ENCODE data around the gene ADORA2B. TPM values are rescaled to one million over a fixed set of nuclear protein-coding genes. Genes with fewer than 3 reads are reported as not detected.

ADORA2B gene
- total and polyA plus RNA-seq, 2 of the 8 experiments (the other 6 are each of a cell fraction or from before 2014, with no cell fraction given): 2.6 to 8.2 TPM

GRCh38 chr17:15957206-15957605 is 12.3 kb downstream of the ADORA2B start:
- Histone ChIP-seq H2AFZ (ENCODE audit: low read length) (no peak overlapping the region), H2BK15ac (ENCODE audit: low read length) (peak overlapping the region; percentile 66; the same call in 1 of the 2 replicates), H3K27ac (ENCODE audit: low read depth, low read length) (no peak overlapping the region), H2BK12ac (ENCODE audit: low read depth, low read length) (peak overlapping the region; percentile 60; the same call in 1 of the 2 replicates), H4K8ac (ENCODE audit: extremely low read depth, insufficient read depth, low read length) (no peak overlapping the region), H3K9ac (replicated peaks in 1 of 4; ENCODE audit: extremely low read depth in 1 of 4, low read depth in 3 of 4, low read length in 3 of 4) (no peak overlapping the region), H3K4me1 (replicated peaks in 1 of 4; ENCODE audit: control insufficient read depth in 3 of 4, insufficient read depth in 4 of 4, low read length in 3 of 4) (peaks cover 0 to 6% (median 3%) of the 10 kb centered on the region in 4 experiments; a peak in 3 of 7 replicates), H3K23ac (ENCODE audit: insufficient read length) (no peak overlapping the region), H3K18ac (ENCODE audit: extremely low read depth, low read length) (no peak overlapping the region), H3K36me3 (ENCODE audit: control insufficient read depth in 2 of 4, insufficient read depth in 4 of 4, low read length in 3 of 4) (no peaks in the 10 kb centered on the region), H2AK5ac (ENCODE audit: low read depth, low read length) (peak overlapping the region; percentile 18; the same call in 1 of the 2 replicates), H3K14ac (ENCODE audit: insufficient read length) (no peak overlapping the region), H3K4ac (replicated peaks; ENCODE audit: insufficient read length, low read depth, low read length) (no peak overlapping the region), H3K9me3 (ENCODE audit: insufficient read depth in 2 of 2, low read depth in 1 of 2, low read length in 1 of 2) (no peaks in the 10 kb centered on the region), H3K4me2 (ENCODE audit: insufficient read depth in 1 of 2, low read depth in 2 of 2, low read length in 2 of 2) (no peak overlapping the region), H4K20me1 (replicated peaks in 1 of 2; ENCODE audit: control insufficient read depth in 1 of 2, insufficient read depth in 2 of 2, low read length in 2 of 2) (no peaks in the 10 kb centered on the region), H4K5ac (ENCODE audit: insufficient read length, low read depth, low read length) (no peak overlapping the region), H3K79me2 (ENCODE audit: control insufficient read depth in 1 of 2, insufficient read depth in 2 of 2, low read length in 2 of 2) (no peaks in the 10 kb centered on the region), H2BK120ac (replicated peaks; ENCODE audit: low read depth, low read length) (no peak overlapping the region), H4K91ac (replicated peaks; ENCODE audit: insufficient read length, low read length) (no peak overlapping the region), H3K27me3 (replicated peaks in 1 of 4; ENCODE audit: control insufficient read depth in 3 of 4, extremely low read depth in 1 of 4, insufficient read depth in 3 of 4, low read length in 3 of 4) (no peaks in the 10 kb centered on the region), H2BK5ac (ENCODE audit: low read depth, low read length) (no peak overlapping the region), H3K56ac (replicated peaks; ENCODE audit: insufficient read length, low read depth, low read length) (no peak overlapping the region), H2BK20ac (ENCODE audit: low read length) (peak overlapping the region; percentile 29; the same call in 1 of the 2 replicates), H3K23me2 (ENCODE audit: low read depth, low read length) (no peaks in the 10 kb centered on the region), H3K79me1 (ENCODE audit: low read depth, low read length) (no peaks in the 10 kb centered on the region), H3K4me3 (ENCODE audit: extremely low read depth in 1 of 4, insufficient read depth in 2 of 4, low read depth in 3 of 4, low read length in 4 of 4) (no peak overlapping the region)
- WGBS, 2 experiments (ENCODE audit: extremely low coverage in 1 of 2, insufficient coverage in 1 of 2, insufficient read length in 1 of 2, insufficient replicate concordance in 2 of 2, low coverage in 1 of 2, low lambda C conversion rate in 2 of 2, missing lambda C conversion rate in 1 of 2): 97% methylated on average over 6 of the region's 6 CpGs; no CpG with 5 or more reads in 1 of the 2 experiments
- no peak for DNase-seq (ENCODE audit: low read depth in 1 of 2, low spot score in 2 of 2)
- FAIRE-seq: no peak
- ChIA-PET POLR2A (ENCODE audit: partially characterized antibody) (interaction anchor here (1.4 to 2.4 kb wide), 2 partner anchors 9 to 18 kb away, joined by 3 to 12 read pairs; no protein-coding TSS in a partner anchor), CTCF (ENCODE audit: partially characterized antibody) (no interaction called here)
- TF ChIP-seq SRF (IDR thresholded peaks at IDR 0.05; ENCODE audit: low read depth, low read length) (no peak), PHF8 (conservative IDR thresholded peaks at IDR 0.05; ENCODE audit: low read depth, low read length) (no peak), TAF7 (optimal IDR thresholded peaks at IDR 0.05; ENCODE audit: borderline replicate concordance, low read depth, low read length) (no peak), CBX8 (IDR thresholded peaks at IDR 0.05; ENCODE audit: borderline replicate concordance, low read depth, low read length) (no peak), CTCF (IDR thresholded peaks at IDR 0.05; ENCODE audit: control extremely low read depth in 1 of 3, insufficient read depth in 1 of 3, low read depth in 1 of 3, low read length in 3 of 3) (no peak), KDM4A (IDR thresholded peaks at IDR 0.05; ENCODE audit: low read depth, low read length, severe bottlenecking) (no peak), CREB1 (IDR thresholded peaks at IDR 0.05) (no peak), HDAC6 (IDR thresholded peaks at IDR 0.05; ENCODE audit: low read depth, low read length) (no peak), RNF2 (IDR thresholded peaks at IDR 0.05; ENCODE audit: borderline replicate concordance, low read depth, low read length, missing control alignments, poor library complexity, severe bottlenecking) (no peak), POLR2AphosphoS5 (IDR thresholded peaks at IDR 0.05; ENCODE audit: low read depth, low read length) (no peak), HDAC2 (IDR thresholded peaks at IDR 0.05; ENCODE audit: borderline replicate concordance in 1 of 2, low read depth in 2 of 2, low read length in 2 of 2) (no peak)
